H1 (cell line): ENCODE data around the gene CLEC14A. TPM values are rescaled to one million over a fixed set of nuclear protein-coding genes. Genes with fewer than 3 reads are reported as not detected.

ENCODE experiments used
- CTCF ChIA-PET: fragments of 300-600 bp; sonication (Branson Sonifier 250); formaldehyde crosslinking; loops from one replicate; lab custom pipeline; 2021; ENCODE audit not compliant: partially characterized antibody; lab: Charles Lee
- POLR2A ChIA-PET: fragments of 300-600 bp; sonication (Branson Sonifier 250); formaldehyde crosslinking; loops from one replicate; lab custom pipeline; 2021; ENCODE audit warnings: inconsistent platforms; ENCODE audit not compliant: partially characterized antibody; lab: Charles Lee
- DNase-seq, 2 experiments: peaks; one replicate each; pipeline versions ENCODE4 v3.0.0 to v3.0.0-alpha.2; 2010 to 2022; ENCODE audit warnings: low spot score in 2 of 2, low read depth in 1 of 2, mixed read lengths in 1 of 2
- FAIRE-seq: peaks from 2 replicates; lab custom pipeline; 2011; peaks lifted over from hg19 to GRCh38; lab: Jason Lieb, UNC
- H2AFZ ChIP-seq: 2 replicates; pipeline ENCODE4 v1.8.1; 2012; ENCODE audit warnings: low read length, inconsistent platforms
- H2AK5ac ChIP-seq: 2 replicates; pipeline ENCODE4 v1.6.1; 2013; ENCODE audit warnings: low read depth, low read length
- H2BK120ac ChIP-seq: replicated peaks from 2 replicates; pipeline ENCODE3; 2013; ENCODE audit warnings: low read depth, low read length, inconsistent platforms
- H2BK12ac ChIP-seq: 2 replicates; pipeline ENCODE4 v1.6.1; 2013; ENCODE audit warnings: low read depth, low read length
- H2BK15ac ChIP-seq: 2 replicates; pipeline ENCODE4 v1.6.1; 2013; ENCODE audit warnings: low read length
- H2BK20ac ChIP-seq: 2 replicates; pipeline ENCODE4 v1.6.1; 2013; ENCODE audit warnings: low read length
- H2BK5ac ChIP-seq: 2 replicates; pipeline ENCODE4 v1.6.1; 2013; ENCODE audit warnings: low read depth, low read length
- H3K14ac ChIP-seq: 2 replicates; pipeline ENCODE4 v1.6.1; 2013; ENCODE audit warnings: inconsistent platforms; ENCODE audit not compliant: insufficient read length
- H3K18ac ChIP-seq: 2 replicates; pipeline ENCODE4 v1.6.1; 2013; ENCODE audit warnings: low read length; ENCODE audit errors: extremely low read depth
- H3K23ac ChIP-seq: 2 replicates; pipeline ENCODE4 v1.6.1; 2013; ENCODE audit warnings: inconsistent platforms; ENCODE audit not compliant: insufficient read length
- H3K23me2 ChIP-seq: 2 replicates; pipeline ENCODE4 v1.6.1; 2013; ENCODE audit warnings: low read depth, low read length
- H3K27ac ChIP-seq: 2 replicates; pipeline ENCODE4 v1.6.1; 2011; ENCODE audit warnings: low read depth, low read length, inconsistent platforms
- H3K27me3 ChIP-seq, 4 experiments: replicated peaks in 1 of 4; 1 replicate in 1 of 4; 2 replicates in 3 of 4; pipeline versions ENCODE4 v1.6.1 to v1.8.1; 2011 to 2013; ENCODE audit warnings: low read length in 3 of 4, mild to moderate bottlenecking in 3 of 4, inconsistent platforms in 2 of 4, mixed read lengths in 2 of 4, moderate library complexity in 1 of 4; ENCODE audit not compliant: control insufficient read depth in 3 of 4, insufficient read depth in 3 of 4; ENCODE audit errors: extremely low read depth in 1 of 4
- H3K36me3 ChIP-seq, 4 experiments: 2 replicates each; pipeline versions ENCODE4 v1.6.1 to v1.8.1; 2011 to 2013; ENCODE audit warnings: mild to moderate bottlenecking in 4 of 4, low read length in 3 of 4, moderate library complexity in 2 of 4, control low read depth in 1 of 4, inconsistent platforms in 1 of 4; ENCODE audit not compliant: insufficient read depth in 4 of 4, control insufficient read depth in 2 of 4
- H3K4ac ChIP-seq: replicated peaks from 2 replicates; pipeline ENCODE3; 2013; ENCODE audit warnings: low read length, low read depth, mixed read lengths, inconsistent platforms; ENCODE audit not compliant: insufficient read length
- H3K4me1 ChIP-seq, 4 experiments: replicated peaks in 1 of 4; 1 replicate in 1 of 4; 2 replicates in 3 of 4; pipeline versions ENCODE4 v1.6.1 to v1.8.1; 2011 to 2013; ENCODE audit warnings: low read length in 3 of 4, inconsistent platforms in 2 of 4, mixed read lengths in 1 of 4; ENCODE audit not compliant: insufficient read depth in 4 of 4, control insufficient read depth in 3 of 4
- H3K4me2 ChIP-seq, 2 experiments: 2 replicates each; pipeline versions ENCODE4 v1.6.1 to v1.8.1; 2011 to 2013; ENCODE audit warnings: low read depth in 2 of 2, low read length in 2 of 2, control low read depth in 1 of 2, inconsistent platforms in 1 of 2, mild to moderate bottlenecking in 1 of 2; ENCODE audit not compliant: insufficient read depth in 1 of 2
- H3K4me3 ChIP-seq, 4 experiments: fragments of 200-600, 300-600 bp in 1 of 4; sonication (generic), shearing (Covaris generic), sonication (Bioruptor Twin) in 1 of 4; 2 replicates each; pipeline versions ENCODE4 v1.5.1 to v1.8.1; 2011 to 2016; ENCODE audit warnings: low read length in 4 of 4, low read depth in 3 of 4, control low read depth in 2 of 4, inconsistent platforms in 2 of 4, mild to moderate bottlenecking in 2 of 4, mixed read lengths in 1 of 4, moderate library complexity in 1 of 4; ENCODE audit not compliant: insufficient read depth in 2 of 4; ENCODE audit errors: extremely low read depth in 1 of 4
- H3K56ac ChIP-seq: replicated peaks from 2 replicates; pipeline ENCODE3; 2013; ENCODE audit warnings: low read depth, mild to moderate bottlenecking, mixed read lengths, low read length, inconsistent platforms; ENCODE audit not compliant: insufficient read length
- H3K79me1 ChIP-seq: 2 replicates; pipeline ENCODE4 v1.6.1; 2013; ENCODE audit warnings: low read depth, low read length, control low read depth
- H3K79me2 ChIP-seq, 2 experiments: 2 replicates each; pipeline versions ENCODE4 v1.6.1 to v1.8.1; 2012 to 2013; ENCODE audit warnings: low read length in 2 of 2, mild to moderate bottlenecking in 2 of 2, inconsistent platforms in 1 of 2; ENCODE audit not compliant: insufficient read depth in 2 of 2, control insufficient read depth in 1 of 2
- H3K9ac ChIP-seq, 4 experiments: replicated peaks in 1 of 4; 1 replicate in 1 of 4; 2 replicates in 3 of 4; pipeline versions ENCODE4 v1.6.1 to v1.8.1; 2011 to 2013; ENCODE audit warnings: low read depth in 3 of 4, low read length in 3 of 4, control low read depth in 2 of 4, mild to moderate bottlenecking in 2 of 4, moderate library complexity in 2 of 4, inconsistent platforms in 1 of 4; ENCODE audit errors: extremely low read depth in 1 of 4
- H3K9me3 ChIP-seq, 2 experiments: 2 replicates each; pipeline versions ENCODE4 v1.6.1 to v1.8.1; 2012 to 2013; ENCODE audit warnings: mild to moderate bottlenecking in 2 of 2, moderate library complexity in 2 of 2, control low read depth in 1 of 2, inconsistent platforms in 1 of 2, low read depth in 1 of 2, low read length in 1 of 2, mixed read lengths in 1 of 2; ENCODE audit not compliant: insufficient read depth in 2 of 2
- H4K20me1 ChIP-seq, 2 experiments: replicated peaks in 1 of 2; 2 replicates each; pipeline versions ENCODE3 to v1.8.1; 2011 to 2013; ENCODE audit warnings: inconsistent platforms in 2 of 2, low read length in 2 of 2, mild to moderate bottlenecking in 1 of 2; ENCODE audit not compliant: insufficient read depth in 2 of 2, control insufficient read depth in 1 of 2
- H4K5ac ChIP-seq: 2 replicates; pipeline ENCODE4 v1.6.1; 2013; ENCODE audit warnings: low read length, low read depth, mixed read lengths, inconsistent platforms; ENCODE audit not compliant: insufficient read length
- H4K8ac ChIP-seq: 2 replicates; pipeline ENCODE4 v1.8.0; 2013; ENCODE audit warnings: mild to moderate bottlenecking, moderate library complexity, low read length, inconsistent platforms; ENCODE audit not compliant: insufficient read depth; ENCODE audit errors: extremely low read depth
- H4K91ac ChIP-seq: replicated peaks from 2 replicates; pipeline ENCODE3; 2013; ENCODE audit warnings: low read length, mixed read lengths, inconsistent platforms; ENCODE audit not compliant: insufficient read length
- CHD2 ChIP-seq: IDR thresholded peaks from 2 replicates; pipeline ENCODE4 v1.6.1; 2012; ENCODE audit warnings: low read length, improper control_type of control experiment
- polyA plus RNA-seq, 7 experiments: library from polyadenylated mRNA; depleted of rRNA in 3 of 7; stranded (reverse) in 5 of 7; unstranded in 2 of 7; fragments of >200 nt in 5 of 7; fragments of 200-250 nt in 2 of 7; gene quantifications; 1 replicate in 5 of 7; 2 replicates in 1 of 7; 4 replicates in 1 of 7; pipeline versions ENCODE4 v1.2.1 to v1.2.3, GENCODE V29; 2011 to 2013; ENCODE audit warnings: missing spikeins in 2 of 7, mixed read lengths in 2 of 7
- total RNA-seq: library from RNA; stranded (reverse); fragmentation: NEBNext Ultra II Directional; extraction: Animal tissue kit (Norgen Biotek cat#: 25700); gene quantifications from 2 replicates; pipeline ENCODE4 v1.2.1, GENCODE V29; 2021

CLEC14A gene
- total and polyA plus RNA-seq, 2 of the 8 experiments (the other 6 are each of a cell fraction or from before 2014, with no cell fraction given), result 0.09 to 0.13 TPM

- no peak overlapping the region for H3K4me2 ChIP-seq
- H3K4ac ChIP-seq, result no peak overlapping the region
- DNase-seq, result no peak
- no peak overlapping the region for H4K5ac ChIP-seq
- CTCF ChIA-PET, result interaction anchor here (0.6 kb wide), 3 partner anchors 179 to 813 kb away, joined by 3 to 4 read pairs (median 3); no protein-coding TSS in a partner anchor
- no peak overlapping the region for H2BK20ac ChIP-seq
- no peak overlapping the region for H2AK5ac ChIP-seq
- no peaks in the 10 kb centered on the region; the same call in 1 of the 2 replicates for H3K23me2 ChIP-seq
- H3K36me3 ChIP-seq, result no peaks in the 10 kb centered on the region
- no peak overlapping the region for H4K8ac ChIP-seq
- POLR2A ChIA-PET, result no interaction called here
- no peaks in the 10 kb centered on the region for H3K4me1 ChIP-seq
- no peak overlapping the region for H2BK5ac ChIP-seq
- H2BK12ac ChIP-seq, result no peak overlapping the region
- no peak overlapping the region for H3K56ac ChIP-seq
- H2BK120ac ChIP-seq, result no peak overlapping the region
- no peak overlapping the region for H3K23ac ChIP-seq
- no peaks in the 10 kb centered on the region for H3K9me3 ChIP-seq
- H2BK15ac ChIP-seq, result no peak overlapping the region
- H4K91ac ChIP-seq, result no peak overlapping the region
- H3K9ac ChIP-seq, result no peak overlapping the region
- H3K14ac ChIP-seq, result no peak overlapping the region
- no peak overlapping the region for H3K4me3 ChIP-seq
- H3K79me1 ChIP-seq, result no peaks in the 10 kb centered on the region
- no peaks in the 10 kb centered on the region for H3K79me2 ChIP-seq
- FAIRE-seq, result no peak
- no peaks in the 10 kb centered on the region for H4K20me1 ChIP-seq
- no peak for TF ChIP-seq CHD2
- H3K27me3 ChIP-seq, result no peaks in the 10 kb centered on the region; a peak in 1 of 7 replicates
- no peak overlapping the region for H3K27ac ChIP-seq
- H2AFZ ChIP-seq, result no peak overlapping the region
- no peak overlapping the region for H3K18ac ChIP-seq
Measured at GRCh38 chr14:38291681-38292467, 36.0 kb upstream of the CLEC14A start.
